ENCODE results near the gene CPNE2.

DNA sequence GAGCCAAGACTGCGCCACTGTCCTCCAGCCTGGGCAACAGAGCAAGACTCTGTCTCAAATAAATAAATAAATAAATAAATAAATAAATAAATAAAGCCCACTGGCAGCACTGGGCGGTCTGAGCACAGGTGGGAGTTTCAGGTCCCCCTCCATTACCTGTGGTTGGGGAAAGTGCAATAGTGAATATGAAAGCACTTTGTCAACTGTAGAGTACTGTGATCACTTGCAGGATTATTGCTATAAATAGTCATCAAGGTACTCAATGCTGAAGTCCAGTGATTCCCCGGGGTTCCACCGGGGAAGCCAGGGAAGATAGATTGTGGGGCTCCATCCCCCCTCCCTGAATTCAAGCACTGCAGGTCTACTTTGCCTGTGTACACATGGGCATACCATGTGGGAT is 42.7 kb upstream of the CPNE2 start:
- TF ChIP-seq, protein P1, sequence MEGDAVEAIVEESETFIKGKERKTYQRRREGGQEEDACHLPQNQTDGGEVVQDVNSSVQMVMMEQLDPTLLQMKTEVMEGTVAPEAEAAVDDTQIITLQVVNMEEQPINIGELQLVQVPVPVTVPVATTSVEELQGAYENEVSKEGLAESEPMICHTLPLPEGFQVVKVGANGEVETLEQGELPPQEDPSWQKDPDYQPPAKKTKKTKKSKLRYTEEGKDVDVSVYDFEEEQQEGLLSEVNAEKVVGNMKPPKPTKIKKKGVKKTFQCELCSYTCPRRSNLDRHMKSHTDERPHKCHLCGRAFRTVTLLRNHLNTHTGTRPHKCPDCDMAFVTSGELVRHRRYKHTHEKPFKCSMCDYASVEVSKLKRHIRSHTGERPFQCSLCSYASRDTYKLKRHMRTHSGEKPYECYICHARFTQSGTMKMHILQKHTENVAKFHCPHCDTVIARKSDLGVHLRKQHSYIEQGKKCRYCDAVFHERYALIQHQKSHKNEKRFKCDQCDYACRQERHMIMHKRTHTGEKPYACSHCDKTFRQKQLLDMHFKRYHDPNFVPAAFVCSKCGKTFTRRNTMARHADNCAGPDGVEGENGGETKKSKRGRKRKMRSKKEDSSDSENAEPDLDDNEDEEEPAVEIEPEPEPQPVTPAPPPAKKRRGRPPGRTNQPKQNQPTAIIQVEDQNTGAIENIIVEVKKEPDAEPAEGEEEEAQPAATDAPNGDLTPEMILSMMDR (conservative IDR thresholded peaks at IDR 0.05; ENCODE audit: low read depth, low read length): no peak
- TF ChIP-seq EZH2phosphoT487 (IDR thresholded peaks at IDR 0.05; ENCODE audit: borderline replicate concordance, low read length): no peak
- TF ChIP-seq EZH2 (IDR thresholded peaks at IDR 0.05; ENCODE audit: low read length, unreplicated experiment): no peak
